Measurements from ENCODE around the gene PPP2R5A.
A peak's percentile ranks its signal among the peaks of the same experiment; 100 is the strongest.

PPP2R5A gene

GRCh38 chr1:212310383-212310782 lies 25.2 kb downstream of the PPP2R5A start:
- ChIA-PET CTCF (interaction anchor here (0.7 to 1.1 kb wide), 3 partner anchors 14 to 277 kb away, joined by 3 to 4 read pairs (median 3); no protein-coding TSS in a partner anchor), POLR2A (no interaction called here)
- Histone ChIP-seq H3K36me3 (ENCODE audit: control insufficient read depth in 2 of 2, insufficient read depth in 1 of 2, low read length in 2 of 2) (no peaks in the 10 kb centered on the region), H3K27ac (ENCODE audit: extremely low read depth, low read depth, low read length) (no peak overlapping the region), H3K9me3 (ENCODE audit: control insufficient read depth, insufficient read depth, low read depth, low read length) (no peaks in the 10 kb centered on the region), H3K4me1 (ENCODE audit: control insufficient read depth, insufficient read depth, low read length) (no peaks in the 10 kb centered on the region), H3K4me3 (ENCODE audit: low read depth, low read length) (no peak overlapping the region)
- TF ChIP-seq ZNF221 (tag by site-specific recombination; IDR thresholded peaks at IDR 0.05; ENCODE audit: borderline replicate concordance) (no peak), ZNF670 (tag by site-specific recombination; IDR thresholded peaks at IDR 0.05; ENCODE audit: low read depth) (no peak), SCRT2 (tag by site-specific recombination; IDR thresholded peaks at IDR 0.05) (no peak), KLF17 (tag by site-specific recombination; IDR thresholded peaks at IDR 0.05) (no peak), MEIS1 (CRISPR knock-in tag; IDR thresholded peaks at IDR 0.05; ENCODE audit: borderline replicate concordance) (no peak), ZNF677 (tag by site-specific recombination; IDR thresholded peaks at IDR 0.05) (no peak), ZXDB (tag by site-specific recombination; IDR thresholded peaks at IDR 0.05) (no peak), ZNF830 (tag by site-specific recombination; IDR thresholded peaks at IDR 0.05; ENCODE audit: low read depth) (no peak), SCRT1 (tag by site-specific recombination; IDR thresholded peaks at IDR 0.05; ENCODE audit: borderline replicate concordance) (no peak), TSHZ1 (tag by site-specific recombination; IDR thresholded peaks at IDR 0.05; ENCODE audit: borderline replicate concordance) (no peak), ZEB2 (tag by site-specific recombination; IDR thresholded peaks at IDR 0.05) (no peak), PBX3 (CRISPR knock-in tag; IDR thresholded peaks at IDR 0.05) (no peak), ZNF639 (tag by site-specific recombination; IDR thresholded peaks at IDR 0.05) (no peak), PRDM4 (tag by site-specific recombination; IDR thresholded peaks at IDR 0.05) (no peak)

- CTCF ChIA-PET: interaction anchor here (0.6 to 1.2 kb wide), 7 partner anchors 19 to 304 kb away, joined by 3 to 4 read pairs (median 3); no protein-coding TSS in a partner anchor
- no peaks in the 10 kb centered on the region for H3K36me3 ChIP-seq (ENCODE audit: control insufficient read depth in 2 of 2, insufficient read depth in 1 of 2, low read length in 2 of 2)
- TF ChIP-seq ZNF184 (tag by site-specific recombination; IDR thresholded peaks at IDR 0.05) (peak; percentile 30; the same call in 1 of the 2 replicates), KLF17 (tag by site-specific recombination; IDR thresholded peaks at IDR 0.05) (no peak)
- no peak overlapping the region for H3K27ac ChIP-seq (ENCODE audit: extremely low read depth, low read depth, low read length)
- H3K4me1 ChIP-seq (ENCODE audit: control insufficient read depth, insufficient read depth, low read length): no peaks in the 10 kb centered on the region
- no peak overlapping the region for H3K4me3 ChIP-seq (ENCODE audit: low read depth, low read length)
- POLR2A ChIA-PET: interaction anchor here (0.6 kb wide), 1 partner anchor 186 kb away, joined by 4 read pairs; no protein-coding TSS in a partner anchor
- no peaks in the 10 kb centered on the region for H3K9me3 ChIP-seq (ENCODE audit: control insufficient read depth, insufficient read depth, low read depth, low read length)
Observed at GRCh38 chr1:212311836-212312497, 26.8 kb downstream of the PPP2R5A start.

Data from HEK293 (cell line).